ENCODE results near the gene KNDC1.

Gene KNDC1

DNA sequence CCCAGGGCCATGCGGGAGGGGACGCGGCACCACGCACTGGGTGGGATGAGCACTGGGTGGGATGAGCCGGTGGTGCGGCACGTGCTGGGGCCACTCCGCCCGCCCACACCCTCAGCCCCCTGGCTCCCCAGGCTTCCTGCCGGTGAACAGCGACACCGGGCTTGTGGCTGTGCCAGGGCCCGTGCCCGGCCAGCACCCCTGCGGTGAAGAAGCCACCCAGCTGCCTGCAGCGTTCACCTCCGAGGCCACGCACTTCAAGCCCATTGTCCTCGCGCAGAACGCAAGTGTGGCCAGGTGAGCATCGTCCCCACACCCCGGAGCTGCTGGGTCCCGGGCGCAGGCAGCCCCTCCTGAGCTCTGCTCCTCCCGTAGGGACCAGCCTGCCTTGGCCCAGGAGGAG lies 38.2 kb downstream of the KNDC1 start:
- H3K27me3 ChIP-seq (ENCODE audit: insufficient read depth, insufficient read length), result no peaks in the 10 kb centered on the region

DNA sequence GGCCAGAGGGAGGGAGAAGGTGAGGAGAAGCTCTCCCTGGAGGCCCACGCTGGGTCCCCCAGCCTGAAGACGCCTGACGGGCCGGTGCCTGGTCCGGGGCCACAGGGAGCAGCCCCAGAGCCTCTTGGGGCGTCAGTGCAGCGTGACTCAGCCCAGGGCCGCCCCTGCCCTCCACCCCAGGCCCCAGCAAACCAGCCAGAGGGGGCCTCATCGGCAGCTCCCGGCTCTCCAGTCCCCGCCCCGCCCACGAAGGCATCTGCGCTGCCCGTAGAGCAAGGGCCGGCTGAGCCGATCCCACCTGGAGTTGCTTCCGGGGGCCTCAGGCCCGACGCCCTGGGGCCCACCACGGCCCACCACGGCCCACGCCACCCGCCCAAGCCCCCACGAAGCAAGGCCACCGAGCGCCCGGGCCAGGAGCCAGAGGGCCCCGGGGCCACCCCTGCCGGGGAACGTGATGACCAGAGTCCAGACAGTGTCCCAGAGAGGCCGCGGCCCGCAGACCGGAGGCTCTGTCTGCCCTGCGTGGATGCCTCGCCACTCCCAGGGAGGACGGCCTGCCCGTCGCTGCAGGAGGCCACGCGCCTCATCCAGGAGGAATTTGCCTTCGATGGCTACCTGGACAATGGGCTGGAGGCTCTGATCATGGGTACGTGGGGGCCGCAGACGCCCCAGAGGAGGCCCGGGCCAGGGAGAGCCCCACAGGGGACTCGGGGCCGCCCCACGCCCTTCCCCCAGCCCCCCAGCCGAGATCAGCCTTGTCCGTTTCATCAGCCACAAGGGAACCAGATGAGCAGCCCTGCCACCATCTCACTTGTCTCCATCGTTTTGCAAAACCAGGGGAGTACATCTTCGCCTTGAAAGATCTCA lies 38.8 kb downstream of the KNDC1 start:
- no peak for DNase-seq (ENCODE audit: low read depth, low spot score)
- Histone ChIP-seq H3K4me3 (ENCODE audit: insufficient read length, low read depth) (no peak overlapping the region), H3K27me3 (ENCODE audit: insufficient read depth, insufficient read length) (no peaks in the 10 kb centered on the region), H3K4me1 (ENCODE audit: insufficient read depth, insufficient read length) (peaks cover 2% of the 10 kb centered on the region), H3K9ac (ENCODE audit: insufficient read length, low read depth) (no peak overlapping the region), H3K9me3 (ENCODE audit: insufficient read depth, low read length) (peaks cover 4% of the 10 kb centered on the region; the same call in 1 of the 2 replicates), H3K36me3 (ENCODE audit: insufficient read depth, insufficient read length, low read length) (no peaks in the 10 kb centered on the region)
- no peak for TF ChIP-seq YY1 (IDR thresholded peaks at IDR 0.05; ENCODE audit: insufficient read depth, insufficient read length)
- TF ChIP-seq ZNF274 (IDR thresholded peaks at IDR 0.05; ENCODE audit: low read depth, low read length), result no peak
- no peak for TF ChIP-seq SUZ12 (IDR thresholded peaks at IDR 0.05; ENCODE audit: extremely low read depth, insufficient read depth, insufficient read length)

More for the DNA sequence above, 38.2 kb downstream of the KNDC1 start:
- no peaks in the 10 kb centered on the region for H3K36me3 ChIP-seq (ENCODE audit: insufficient read depth, insufficient read length, low read length)
- peaks cover 6% of the 10 kb centered on the region; the same call in 1 of the 2 replicates for H3K9me3 ChIP-seq (ENCODE audit: insufficient read depth, low read length)
- TF ChIP-seq SUZ12 (IDR thresholded peaks at IDR 0.05; ENCODE audit: extremely low read depth, insufficient read depth, insufficient read length) (no peak), YY1 (IDR thresholded peaks at IDR 0.05; ENCODE audit: insufficient read depth, insufficient read length) (no peak), ZNF274 (IDR thresholded peaks at IDR 0.05; ENCODE audit: low read depth, low read length) (no peak)
- peaks cover 2% of the 10 kb centered on the region for H3K4me1 ChIP-seq (ENCODE audit: insufficient read depth, insufficient read length)
- no peak overlapping the region for H3K9ac ChIP-seq (ENCODE audit: insufficient read length, low read depth)
- no peak overlapping the region for H3K4me3 ChIP-seq (ENCODE audit: insufficient read length, low read depth)
- DNase-seq (ENCODE audit: low read depth, low spot score), result no peak

DNA sequence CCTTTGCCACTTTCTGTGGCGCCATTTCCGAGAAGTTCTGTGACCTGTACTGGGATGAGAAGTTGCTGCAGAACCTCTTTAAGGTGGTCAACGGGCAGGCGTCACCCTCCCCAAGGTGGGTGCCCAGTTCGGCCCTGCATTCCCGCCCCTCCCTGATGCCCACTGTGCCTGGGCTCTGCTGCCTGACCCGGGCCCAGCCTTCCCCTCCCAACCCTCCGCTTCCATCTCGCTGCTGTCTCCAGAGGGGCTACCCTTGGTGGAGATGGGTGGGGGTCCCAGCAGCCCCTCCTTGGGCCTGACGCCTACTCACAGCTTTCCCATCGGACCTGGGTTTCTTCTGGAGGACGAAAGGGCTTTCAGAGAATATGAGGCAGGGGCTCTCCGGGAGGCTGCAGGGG lies 39.5 kb downstream of the KNDC1 start:
- Histone ChIP-seq H3K36me3 (ENCODE audit: insufficient read depth, insufficient read length, low read length) (peaks cover 3% of the 10 kb centered on the region), H3K9ac (ENCODE audit: insufficient read length, low read depth) (no peak overlapping the region), H3K4me1 (ENCODE audit: insufficient read depth, insufficient read length) (peaks cover 2% of the 10 kb centered on the region), H3K9me3 (ENCODE audit: insufficient read depth, low read length) (no peaks in the 10 kb centered on the region), H3K27me3 (ENCODE audit: insufficient read depth, insufficient read length) (no peaks in the 10 kb centered on the region), H3K4me3 (ENCODE audit: insufficient read length, low read depth) (no peak overlapping the region)
- no peak for TF ChIP-seq YY1 (IDR thresholded peaks at IDR 0.05; ENCODE audit: insufficient read depth, insufficient read length)
- TF ChIP-seq SUZ12 (IDR thresholded peaks at IDR 0.05; ENCODE audit: extremely low read depth, insufficient read depth, insufficient read length), result no peak
- TF ChIP-seq ZNF274 (IDR thresholded peaks at IDR 0.05; ENCODE audit: low read depth, low read length), result no peak
- DNase-seq (ENCODE audit: low read depth, low spot score), result no peak

DNA sequence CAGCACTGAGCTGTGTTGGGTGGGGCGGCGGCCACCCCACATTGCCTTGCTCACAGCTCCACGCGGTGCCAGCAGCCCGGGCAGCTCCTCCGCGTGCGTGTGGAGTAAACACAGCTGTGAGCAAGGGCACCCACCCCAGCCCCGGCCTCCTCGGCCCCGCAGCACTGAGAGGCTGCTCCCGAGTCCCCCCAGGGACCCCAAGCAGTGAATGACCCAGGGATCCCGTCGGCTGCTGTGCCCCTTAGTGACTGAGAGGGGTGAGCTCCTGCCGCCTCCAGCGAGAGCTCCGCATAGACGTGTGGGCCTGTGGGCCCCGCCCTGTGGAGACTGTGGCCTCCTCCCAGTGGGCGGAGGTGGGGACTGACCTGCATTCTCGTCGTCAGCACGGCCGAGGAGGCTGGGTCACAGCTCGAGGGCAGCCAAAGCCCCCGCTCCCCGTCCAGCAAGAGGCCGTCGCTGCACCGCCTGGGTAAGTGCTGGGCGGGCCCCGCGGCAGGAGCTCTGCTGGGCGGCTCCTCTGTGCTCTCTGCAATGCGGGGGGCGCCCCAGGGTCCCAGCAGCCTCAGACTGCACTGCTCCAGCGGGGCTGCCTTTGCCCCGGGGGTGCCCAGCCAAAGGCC lies 40.1 kb downstream of the KNDC1 start:
- Histone ChIP-seq H3K9ac (ENCODE audit: insufficient read length, low read depth) (peak overlapping the region; percentile 10), H3K9me3 (ENCODE audit: insufficient read depth, low read length) (no peaks in the 10 kb centered on the region), H3K4me3 (ENCODE audit: insufficient read length, low read depth) (no peak overlapping the region), H3K36me3 (ENCODE audit: insufficient read depth, insufficient read length, low read length) (peaks cover 3% of the 10 kb centered on the region), H3K27me3 (ENCODE audit: insufficient read depth, insufficient read length) (no peaks in the 10 kb centered on the region), H3K4me1 (ENCODE audit: insufficient read depth, insufficient read length) (peaks cover 2% of the 10 kb centered on the region)
- TF ChIP-seq YY1 (IDR thresholded peaks at IDR 0.05; ENCODE audit: insufficient read depth, insufficient read length) (no peak), SUZ12 (IDR thresholded peaks at IDR 0.05; ENCODE audit: extremely low read depth, insufficient read depth, insufficient read length) (no peak), ZNF274 (IDR thresholded peaks at IDR 0.05; ENCODE audit: low read depth, low read length) (no peak)
- DNase-seq (ENCODE audit: low read depth, low spot score), result no peak

DNA sequence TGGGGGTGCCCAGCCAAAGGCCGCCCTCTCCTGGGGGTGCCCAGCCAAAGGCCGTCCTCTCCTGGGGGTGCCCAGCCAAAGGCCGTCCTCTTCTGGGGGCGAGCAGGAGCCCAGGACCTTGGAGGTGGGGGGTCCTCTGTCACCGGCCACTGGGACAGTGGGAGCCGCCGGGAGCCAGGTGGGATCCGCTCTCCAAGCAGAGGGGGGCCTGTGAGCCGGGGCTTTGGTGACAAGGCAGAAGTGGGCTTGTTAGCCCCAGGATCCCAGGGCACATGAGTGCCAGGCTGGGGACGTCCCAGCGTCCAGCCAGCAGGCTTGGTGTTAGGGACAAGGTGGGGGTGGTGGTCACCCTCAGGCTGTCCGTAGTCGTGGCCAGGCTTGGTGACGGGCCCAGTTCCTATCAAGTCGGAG lies 40.6 kb downstream of the KNDC1 start:
- Histone ChIP-seq H3K27me3 (ENCODE audit: insufficient read depth, insufficient read length) (no peaks in the 10 kb centered on the region), H3K9me3 (ENCODE audit: insufficient read depth, low read length) (no peaks in the 10 kb centered on the region), H3K4me1 (ENCODE audit: insufficient read depth, insufficient read length) (peaks cover 2% of the 10 kb centered on the region), H3K4me3 (ENCODE audit: insufficient read length, low read depth) (no peak overlapping the region), H3K36me3 (ENCODE audit: insufficient read depth, insufficient read length, low read length) (peaks cover 3% of the 10 kb centered on the region), H3K9ac (ENCODE audit: insufficient read length, low read depth) (no peak overlapping the region)
- DNase-seq (ENCODE audit: low read depth, low spot score), result no peak
- TF ChIP-seq YY1 (IDR thresholded peaks at IDR 0.05; ENCODE audit: insufficient read depth, insufficient read length) (no peak), ZNF274 (IDR thresholded peaks at IDR 0.05; ENCODE audit: low read depth, low read length) (no peak), SUZ12 (IDR thresholded peaks at IDR 0.05; ENCODE audit: extremely low read depth, insufficient read depth, insufficient read length) (no peak)

DNA sequence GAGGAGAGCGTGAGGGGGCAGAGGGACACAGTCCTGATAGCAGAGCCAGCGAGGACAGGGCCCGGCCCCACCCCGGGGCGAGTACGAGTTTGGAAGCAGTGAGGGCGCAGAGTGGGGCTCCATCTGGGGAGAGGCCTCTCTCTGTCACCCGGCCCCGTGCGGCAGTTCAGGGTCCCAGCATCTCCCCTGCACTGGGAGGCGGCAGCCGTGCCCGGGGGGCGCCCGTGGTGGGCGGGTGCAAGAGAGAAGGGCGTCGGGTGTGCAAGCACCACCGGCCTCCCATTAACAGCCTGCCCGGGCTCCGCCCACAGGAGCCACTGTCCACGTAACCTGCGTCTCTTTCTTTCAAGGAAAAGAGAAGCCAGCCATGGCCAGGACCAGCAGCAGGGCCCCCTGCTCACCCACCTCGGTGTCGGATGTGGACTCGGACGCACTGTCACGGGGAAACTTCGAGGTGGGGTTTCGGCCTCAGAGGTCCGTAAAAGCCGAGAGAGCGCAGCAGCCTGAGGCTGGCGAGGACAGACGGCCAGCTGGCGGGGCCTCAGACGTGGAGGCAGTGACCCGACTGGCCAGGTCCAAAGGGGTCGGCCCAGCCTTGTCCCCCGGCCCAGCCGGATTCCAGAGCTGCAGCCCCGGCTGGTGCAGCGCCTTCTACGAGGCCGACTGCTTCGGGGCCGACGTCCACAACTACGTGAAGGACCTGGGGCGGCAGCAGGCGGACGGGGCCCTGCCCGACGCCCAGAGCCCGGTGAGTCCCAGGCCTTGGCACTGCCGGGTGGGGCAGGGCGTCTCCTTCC lies 41.3 kb downstream of the KNDC1 start:
- H3K4me3 ChIP-seq (ENCODE audit: insufficient read length, low read depth), result no peak overlapping the region
- peaks cover 3% of the 10 kb centered on the region for H3K36me3 ChIP-seq (ENCODE audit: insufficient read depth, insufficient read length, low read length)
- H3K27me3 ChIP-seq (ENCODE audit: insufficient read depth, insufficient read length), result no peaks in the 10 kb centered on the region
- no peak for DNase-seq (ENCODE audit: low read depth, low spot score)
- TF ChIP-seq SUZ12 (IDR thresholded peaks at IDR 0.05; ENCODE audit: extremely low read depth, insufficient read depth, insufficient read length) (no peak), YY1 (IDR thresholded peaks at IDR 0.05; ENCODE audit: insufficient read depth, insufficient read length) (no peak), ZNF274 (IDR thresholded peaks at IDR 0.05; ENCODE audit: low read depth, low read length) (no peak)
- peaks cover 2% of the 10 kb centered on the region for H3K4me1 ChIP-seq (ENCODE audit: insufficient read depth, insufficient read length)
- no peaks in the 10 kb centered on the region for H3K9me3 ChIP-seq (ENCODE audit: insufficient read depth, low read length)
- H3K9ac ChIP-seq (ENCODE audit: insufficient read length, low read depth), result no peak overlapping the region
